Activated CD4-positive, alpha-beta T cell treated with anti-CD3 and anti-CD28 coated beads, Interleukin-2, Interleukin-4, amounts not matched to agents 100 ng/mL and 50 ng/mL, durations not matched to agents 16 hours and 8 hours (primary cell): ENCODE data around the gene ZBTB7C.
"Not testable (repeated sequence)": the region's sequence is repeated elsewhere in the genome, so short reads cannot be mapped to it uniquely, and the experiment has no call there.

Experiments used
- DNase-seq: peaks from one replicate; pipeline ENCODE4 v3.0.0-alpha.2; 2020; ENCODE audit warnings: low spot score

The ZBTB7C gene

DNA sequence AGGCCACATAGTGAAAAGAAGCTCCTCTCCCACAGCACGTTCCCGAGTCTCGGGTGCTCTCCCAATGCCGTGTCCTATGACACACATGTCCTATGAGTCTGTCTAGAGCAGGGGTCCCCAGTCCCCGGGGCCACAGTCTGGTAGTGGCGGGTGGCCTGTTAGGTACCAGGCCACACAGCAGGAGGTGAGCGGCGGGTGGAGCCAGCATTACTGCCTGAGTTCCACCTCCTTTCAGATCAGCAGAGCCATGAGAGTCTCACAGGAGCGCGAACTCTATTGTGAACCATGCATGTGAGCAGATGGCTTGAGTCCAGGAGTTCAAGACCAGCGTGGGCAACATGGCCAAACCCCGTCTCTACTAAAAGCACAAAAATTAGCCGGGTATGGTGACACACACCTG is 112.6 kb downstream of the ZBTB7C start:
- no peak for DNase-seq

DNA sequence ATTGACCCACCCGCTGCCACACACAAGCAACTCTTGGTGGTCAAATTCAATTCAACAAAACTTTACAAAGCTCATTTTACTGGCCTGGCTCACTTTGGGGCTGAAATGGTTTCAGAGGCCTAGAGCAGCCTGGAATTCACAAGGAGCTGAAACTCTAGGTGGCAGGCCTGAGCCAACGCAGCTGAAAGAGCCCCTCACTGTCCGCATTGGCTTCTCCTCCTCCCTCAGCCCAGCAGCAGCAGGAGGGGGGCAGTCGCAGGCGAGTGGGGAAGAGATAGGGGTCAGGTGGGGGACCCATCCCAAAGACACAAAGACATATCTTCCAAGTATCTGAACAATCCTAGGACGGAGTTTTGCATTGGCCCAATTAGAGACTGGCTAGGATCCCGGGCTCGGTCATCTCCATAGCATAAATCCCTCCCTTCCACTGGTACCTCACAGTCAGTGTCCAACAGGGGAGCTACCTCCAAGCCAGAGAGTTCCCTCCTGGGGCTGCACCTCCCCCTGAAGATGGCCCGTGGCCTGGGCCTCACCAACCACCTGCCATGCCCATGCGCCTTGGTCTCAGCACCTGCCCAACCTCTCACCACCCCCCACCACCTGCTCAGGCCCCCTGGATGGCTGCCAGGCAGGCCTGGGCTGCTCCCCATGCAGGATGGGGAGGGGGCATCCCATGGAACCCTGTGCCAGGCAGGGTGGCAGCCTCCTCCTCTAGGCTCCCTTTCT is 113.4 kb downstream of the ZBTB7C start:
- no peak for DNase-seq

DNA sequence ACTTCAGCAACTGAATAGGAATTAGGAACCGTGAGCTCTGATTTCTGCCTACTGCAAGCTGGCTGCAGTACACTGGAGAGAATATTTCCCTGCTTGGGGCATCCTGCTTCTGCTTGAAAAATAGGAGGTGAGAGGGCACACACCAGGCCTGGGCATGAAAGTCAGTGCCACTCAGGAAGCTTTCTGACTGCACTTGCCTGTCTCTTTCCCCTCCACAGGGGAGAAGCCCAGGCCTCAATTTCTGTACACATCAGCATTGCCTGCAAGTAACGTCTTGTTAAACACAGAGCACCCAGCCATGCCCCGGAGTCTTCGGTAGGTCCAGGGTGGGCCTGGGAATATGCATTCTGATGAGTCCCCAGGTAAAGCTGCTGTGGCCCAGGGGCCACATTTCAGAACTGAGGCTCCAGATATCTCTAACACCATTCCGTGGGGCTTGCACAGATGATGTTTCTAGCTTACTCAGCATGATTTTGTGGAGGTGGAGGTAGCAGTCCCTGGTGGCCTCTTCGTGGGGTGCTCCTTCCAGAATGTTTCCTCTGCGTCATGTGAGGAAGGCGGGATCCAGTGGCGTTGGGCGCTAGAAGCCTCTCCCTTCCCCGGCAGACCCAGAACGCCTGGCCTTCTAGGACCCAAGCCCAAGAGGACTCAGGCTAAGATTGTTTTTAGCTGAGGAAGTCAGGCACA is 114.1 kb downstream of the ZBTB7C start:
- DNase-seq, result no peak

DNA sequence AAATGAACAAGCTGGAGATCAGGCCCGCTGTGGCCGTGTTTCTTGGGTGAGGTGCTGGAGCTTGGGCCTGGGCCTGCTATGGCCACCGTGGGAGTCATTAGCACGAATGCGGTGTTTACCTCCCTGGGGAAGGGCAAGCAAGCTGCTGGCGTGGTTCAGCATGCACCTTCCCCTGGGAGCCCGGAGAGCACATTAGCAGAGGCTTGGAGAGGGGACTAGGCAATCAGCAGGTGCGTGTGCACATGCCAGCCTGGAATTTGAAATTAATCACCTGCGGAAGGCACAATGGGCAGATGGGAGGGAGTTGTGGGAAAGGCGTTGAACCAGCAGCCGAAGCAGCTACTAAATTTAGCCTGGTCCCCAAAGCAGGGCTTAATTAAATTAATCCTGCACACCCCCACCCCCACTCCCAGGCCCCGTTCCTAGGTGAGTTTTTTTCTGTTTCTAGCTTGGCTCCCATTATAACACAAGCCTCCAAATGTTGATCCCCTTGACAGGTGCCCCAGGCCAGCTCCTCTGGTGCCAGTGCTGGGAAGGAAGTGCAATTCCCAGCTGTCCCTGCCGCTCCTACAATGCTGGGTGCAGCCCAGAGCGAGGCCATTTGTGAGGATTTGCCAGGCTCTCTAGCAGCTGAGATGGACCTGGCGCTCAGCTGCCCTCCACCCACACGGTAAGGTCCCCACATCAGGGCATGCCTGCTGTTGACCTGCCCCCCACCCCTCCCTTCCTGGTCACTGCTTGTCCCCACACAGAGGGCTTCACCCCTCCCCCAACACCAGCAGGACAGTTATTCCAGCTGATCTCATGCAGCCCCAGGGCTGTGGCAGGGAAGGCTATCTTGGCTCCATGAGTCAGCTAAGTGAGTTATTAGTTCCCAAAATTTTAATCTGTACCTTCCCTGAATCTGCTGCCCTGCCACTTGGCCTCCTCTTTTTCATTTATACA is 115.0 kb downstream of the ZBTB7C start:
- DNase-seq, result no peak

DNA sequence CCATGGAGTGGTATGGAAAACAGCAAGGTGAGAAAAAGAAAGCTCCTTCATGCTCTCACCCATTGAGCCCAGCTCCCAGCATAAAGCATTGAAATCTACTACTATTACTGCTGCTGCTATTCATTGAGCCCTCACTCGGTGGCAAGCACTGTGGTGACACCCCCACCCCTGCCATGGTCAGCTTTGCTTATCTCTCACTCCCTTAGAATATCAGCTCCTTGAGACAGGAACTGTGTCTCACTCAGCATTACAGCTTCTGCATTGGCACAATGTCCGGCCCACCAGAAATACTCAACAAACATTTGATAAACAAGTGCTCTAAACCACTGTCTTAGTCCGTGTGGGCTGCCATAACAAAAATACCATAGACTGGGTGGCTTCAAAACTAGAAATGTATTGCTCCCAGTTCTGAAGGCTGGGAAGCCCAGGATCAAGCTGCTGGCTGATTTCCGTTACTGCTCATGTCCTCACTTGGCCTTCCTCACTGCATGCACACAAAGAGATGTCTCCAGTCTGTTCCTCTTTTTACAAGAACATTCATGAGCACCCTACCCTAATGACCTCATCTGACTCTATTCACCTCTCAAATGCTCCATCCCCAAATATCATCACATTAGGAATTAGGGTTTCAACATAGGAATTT is 116.3 kb downstream of the ZBTB7C start:
- DNase-seq, result no peak

DNA sequence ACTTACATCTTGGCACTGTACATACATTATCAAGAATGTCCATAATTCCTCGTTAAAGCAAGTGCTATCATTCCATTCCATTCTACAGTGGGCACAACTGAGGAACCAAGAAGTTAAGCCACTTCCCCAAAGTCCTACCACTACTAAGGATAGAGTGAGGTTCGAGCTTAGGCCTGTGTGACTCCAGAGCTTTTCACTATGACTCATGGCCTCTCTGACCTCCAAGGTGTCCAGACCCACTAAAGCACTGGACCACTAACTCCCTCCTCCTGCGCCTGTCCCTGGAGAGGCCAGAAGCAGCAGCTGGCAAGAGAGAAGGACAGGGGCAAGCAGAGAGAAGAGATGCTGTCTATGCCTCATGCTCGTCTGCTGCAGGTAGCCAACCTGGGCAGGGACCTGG is 117.0 kb downstream of the ZBTB7C start:
- DNase-seq, result no peak

DNA sequence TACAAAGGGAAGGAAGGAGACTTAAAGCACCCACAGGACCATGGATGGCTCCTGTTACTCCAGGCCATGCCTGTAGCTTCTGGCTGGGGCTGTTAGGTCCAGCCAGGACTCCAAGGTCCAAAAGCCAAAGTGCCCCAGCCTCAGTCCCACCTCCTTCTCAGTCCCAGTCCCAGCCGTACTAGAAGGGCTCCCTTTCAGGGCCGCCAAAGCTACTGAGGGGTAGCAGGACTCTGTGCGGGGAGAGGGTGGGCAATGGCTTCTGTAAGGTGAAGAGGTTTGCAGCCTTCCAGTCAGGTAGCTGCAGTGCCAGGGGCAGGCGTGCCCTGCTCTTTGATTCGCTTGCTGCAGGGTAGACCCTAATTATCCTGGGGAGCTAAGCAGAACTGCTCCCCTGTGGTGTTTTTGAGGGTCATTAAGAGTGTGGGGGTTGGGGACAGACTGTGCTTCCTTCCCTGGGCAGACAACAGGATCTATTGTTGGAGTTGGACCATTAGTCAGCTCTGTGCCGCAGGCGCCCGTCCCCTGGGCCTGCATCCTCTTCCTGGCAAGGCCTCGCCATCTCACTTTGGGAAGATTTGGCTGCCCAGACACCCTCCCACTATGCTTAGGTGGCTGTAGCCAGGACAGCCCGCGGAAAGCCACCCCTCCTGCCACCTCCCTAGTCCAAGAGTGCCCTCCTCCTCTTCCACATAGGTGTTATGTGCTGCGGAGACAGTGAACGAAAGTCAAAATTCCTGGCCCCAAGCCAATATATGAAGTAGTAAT is 118.8 kb downstream of the ZBTB7C start:
- DNase-seq, result no peak

DNA sequence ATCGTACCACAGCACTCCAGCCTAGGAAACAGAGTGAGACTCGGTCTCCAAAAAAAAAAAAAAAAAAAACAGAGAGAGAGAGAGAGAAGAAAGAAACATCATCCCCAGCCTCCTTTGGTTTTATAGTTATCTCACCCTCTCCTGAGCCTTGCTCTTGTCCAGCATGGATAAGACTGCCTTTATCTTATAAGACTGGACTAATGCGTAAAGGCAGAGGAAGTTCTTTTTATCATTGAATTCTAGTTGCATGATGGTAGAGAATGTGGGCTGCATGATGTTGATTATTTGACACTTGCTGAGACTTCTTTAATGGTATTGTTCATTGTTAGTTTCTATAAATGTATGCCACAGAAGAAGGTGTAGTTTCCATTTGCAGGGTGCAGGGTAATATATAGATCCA is 124.4 kb downstream of the ZBTB7C start:
- no peak for DNase-seq

DNA sequence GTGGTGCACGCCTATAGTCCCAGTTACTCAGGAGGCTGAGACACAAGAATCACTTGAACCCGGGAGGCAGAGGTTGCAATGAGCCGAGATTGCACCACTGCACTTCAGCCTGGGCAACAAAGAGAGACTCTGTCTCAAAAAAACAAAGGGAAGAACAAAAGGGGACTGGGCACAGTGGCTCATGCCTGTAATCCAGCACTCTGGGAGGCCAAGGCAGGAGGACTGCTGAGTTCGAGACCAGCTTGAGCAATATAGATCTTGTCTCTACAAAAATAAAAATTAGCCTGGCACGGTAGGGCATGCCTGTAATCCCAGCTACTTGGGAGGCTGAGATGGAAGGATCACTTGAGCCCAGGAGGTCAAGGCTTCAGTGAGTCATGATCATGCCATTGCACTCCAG is 125.2 kb downstream of the ZBTB7C start:
- DNase-seq, result not testable (repeated sequence)

DNA sequence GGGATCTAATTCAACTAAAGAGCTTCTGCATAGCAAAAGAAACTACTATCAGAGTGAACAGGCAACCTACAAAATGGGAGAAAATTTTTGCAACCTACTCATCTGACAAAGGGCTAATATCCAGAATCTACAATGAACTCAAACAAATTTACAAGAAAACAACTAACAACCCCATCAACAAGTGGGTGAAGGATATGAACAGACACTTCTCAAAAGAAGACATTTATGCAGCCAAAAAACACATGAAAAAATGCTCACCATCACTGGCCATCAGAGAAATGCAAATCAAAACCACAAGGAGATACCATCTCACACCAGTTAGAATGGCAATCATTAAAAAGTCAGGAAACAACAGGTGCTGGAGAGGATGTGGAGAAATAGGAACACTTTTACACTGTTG is 127.7 kb downstream of the ZBTB7C start:
- not testable (repeated sequence) for DNase-seq

DNA sequence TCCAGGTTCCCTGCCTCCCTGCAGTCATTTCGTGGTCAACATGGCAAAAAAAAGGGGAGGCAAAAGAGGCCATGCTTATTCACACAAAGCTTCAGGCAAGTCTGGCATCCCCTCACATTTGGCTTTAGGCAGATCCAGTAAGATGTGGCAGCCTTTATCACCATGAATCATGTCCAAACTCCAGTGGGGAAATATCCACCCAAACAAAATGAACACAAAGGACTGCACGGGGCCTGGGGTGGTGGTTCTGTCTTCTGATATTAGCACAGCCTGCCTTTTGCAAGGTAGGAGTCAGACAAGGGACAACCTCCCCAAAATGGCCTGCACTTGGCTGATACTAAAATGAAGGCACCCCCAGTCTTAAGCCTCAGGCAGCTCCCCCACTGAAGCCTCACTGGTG is 129.9 kb downstream of the ZBTB7C start:
- no peak for DNase-seq

DNA sequence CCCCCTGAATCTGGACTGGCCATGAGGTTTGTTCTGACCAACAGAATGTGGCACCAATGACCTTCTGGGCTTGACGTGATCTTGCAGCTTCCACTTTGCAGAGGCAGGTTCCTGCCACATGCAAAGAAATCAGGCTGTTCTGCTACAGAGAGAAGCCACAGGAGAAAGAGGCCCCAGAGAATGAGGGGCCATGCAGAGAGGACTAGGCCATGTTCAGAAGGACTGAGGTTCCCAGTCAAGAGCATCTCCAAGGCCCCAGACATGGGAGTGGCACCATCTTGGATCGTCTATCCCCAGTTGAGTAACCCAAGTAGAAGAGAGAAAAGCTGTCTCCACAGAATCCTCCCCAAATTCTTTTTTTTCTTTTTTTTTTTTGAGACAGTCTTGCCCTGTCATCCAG is 131.1 kb downstream of the ZBTB7C start:
- no peak for DNase-seq

DNA sequence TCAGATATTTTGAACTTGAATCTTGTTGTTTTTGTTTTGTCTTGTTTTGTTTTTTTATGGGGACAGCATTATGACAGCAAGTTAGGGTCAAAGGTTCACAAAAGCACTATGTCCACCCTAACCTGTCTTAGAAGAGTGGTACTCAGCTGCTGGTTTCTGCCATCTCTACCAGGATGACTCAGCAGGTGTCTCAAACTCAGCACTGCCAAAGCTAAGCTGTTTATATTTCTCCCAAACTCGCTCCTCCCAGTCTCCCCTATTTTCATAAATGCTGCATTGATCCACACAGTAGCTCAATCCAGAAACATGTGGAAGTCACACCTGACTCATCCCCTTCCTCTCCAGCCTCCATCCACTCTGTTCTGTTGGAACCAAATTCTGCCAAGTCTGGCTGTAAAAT is 134.9 kb downstream of the ZBTB7C start:
- DNase-seq, result no peak

DNA sequence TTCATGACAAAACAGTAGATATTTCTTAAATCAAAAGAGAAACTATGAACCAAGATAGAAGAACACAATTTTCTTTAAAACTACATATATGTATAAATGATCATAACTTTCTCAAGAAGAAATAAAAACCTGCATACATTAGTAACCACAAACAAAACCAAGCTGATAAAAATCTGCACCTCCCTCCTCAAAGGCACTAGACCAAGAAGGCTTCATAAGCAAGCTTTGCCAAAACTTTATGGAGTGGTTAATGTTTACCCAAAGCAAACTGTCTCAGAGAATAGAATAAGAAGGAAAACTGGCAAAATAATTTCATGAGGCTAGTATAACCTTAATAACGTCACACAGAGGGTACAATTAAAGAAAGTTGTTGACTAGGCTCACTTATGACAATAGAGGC is 138.3 kb downstream of the ZBTB7C start:
- no peak for DNase-seq

DNA sequence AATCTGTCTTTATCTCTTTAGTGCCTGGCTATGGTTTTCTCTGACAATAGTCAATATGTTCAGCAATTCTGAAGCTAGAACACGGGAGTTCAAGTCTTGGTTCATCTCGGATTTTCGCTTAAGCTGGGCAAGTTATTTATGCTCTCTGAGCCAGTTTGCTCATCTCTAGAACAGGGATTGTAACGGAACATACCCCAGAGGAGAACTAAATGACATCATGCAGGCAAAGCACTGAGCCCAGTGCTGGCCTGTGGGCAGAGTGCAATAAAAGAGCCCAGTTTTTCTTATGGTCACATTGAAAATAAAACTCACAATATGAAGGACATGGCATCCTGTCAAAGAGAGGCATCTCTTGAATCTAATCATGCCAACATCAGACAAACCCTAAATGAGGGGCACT is 143.9 kb downstream of the ZBTB7C start:
- no peak for DNase-seq

DNA sequence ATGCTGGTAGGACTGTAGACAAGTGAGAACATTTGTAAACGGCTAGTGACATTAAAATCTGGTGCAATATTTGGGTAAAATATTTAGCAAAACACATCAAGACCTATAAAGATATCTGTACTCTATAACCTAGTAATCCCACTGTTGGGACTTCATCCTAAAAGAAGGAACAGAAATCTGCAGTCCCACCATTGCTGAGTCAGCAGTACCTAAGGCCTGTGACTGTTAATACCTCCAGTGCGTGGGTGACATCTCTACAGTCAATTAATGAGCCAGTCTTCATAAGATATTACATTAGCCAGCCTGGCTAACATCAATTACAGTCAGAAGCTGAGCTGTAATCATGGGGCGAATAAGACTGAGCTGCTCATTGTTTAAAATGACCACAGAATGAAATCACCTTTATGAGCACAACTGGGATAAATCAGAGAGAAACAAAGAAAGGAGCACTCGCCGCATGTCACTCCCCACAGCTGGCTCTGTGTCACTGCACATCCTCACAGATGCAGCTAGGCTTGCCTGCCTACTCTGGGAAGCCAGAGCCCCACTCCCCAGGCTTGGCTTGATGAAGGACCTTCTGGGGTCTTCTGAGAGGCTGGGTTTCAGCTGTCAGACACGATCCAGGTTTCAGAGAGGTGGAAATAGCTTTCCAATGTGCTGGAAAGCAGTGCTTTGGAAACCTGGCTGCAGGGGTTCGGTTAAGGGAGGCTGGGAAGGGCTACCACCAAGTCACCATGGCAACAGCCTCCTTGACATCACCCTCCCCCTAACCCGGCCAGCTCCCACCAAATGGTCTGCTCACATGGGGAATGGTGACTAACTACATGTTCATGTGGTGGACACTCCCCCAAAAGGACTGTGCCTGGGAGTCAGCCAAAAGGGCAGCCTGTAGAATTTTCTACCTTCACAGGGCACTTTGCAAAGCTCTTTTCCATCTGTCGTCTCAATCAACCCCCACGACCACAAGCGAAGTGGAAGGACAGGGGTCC is 145.0 kb downstream of the ZBTB7C start:
- no peak for DNase-seq

DNA sequence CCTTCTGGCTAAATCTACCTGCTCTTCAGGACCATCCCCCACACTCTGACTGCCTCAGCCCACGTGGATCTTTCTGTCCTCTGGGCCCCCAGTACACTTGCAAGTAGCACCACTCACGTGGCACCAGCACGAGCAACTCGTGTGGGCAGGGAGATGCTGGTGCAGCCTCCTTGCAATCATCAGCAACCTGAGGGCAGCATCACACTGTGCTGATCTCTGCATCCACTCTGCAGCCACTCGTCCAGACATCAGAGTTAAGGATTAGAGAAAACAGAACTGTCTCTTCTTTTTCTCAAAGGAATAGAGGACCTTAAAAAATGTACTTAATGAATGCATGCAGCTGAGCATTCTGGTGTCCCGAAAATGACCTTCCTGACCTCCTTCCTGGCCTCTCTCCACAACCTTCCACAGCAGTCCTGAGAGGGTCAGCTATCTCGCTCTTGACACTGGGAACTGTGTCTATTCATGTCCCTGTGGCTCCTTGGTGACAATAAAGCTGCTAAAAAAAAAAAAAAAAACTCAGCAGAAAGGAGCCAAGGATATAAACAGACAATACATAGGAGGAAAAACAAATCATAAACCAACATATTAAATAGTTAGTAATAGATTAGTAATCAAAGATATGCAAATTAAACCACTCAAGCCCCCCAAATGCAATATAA is 145.9 kb downstream of the ZBTB7C start:
- no peak for DNase-seq

DNA sequence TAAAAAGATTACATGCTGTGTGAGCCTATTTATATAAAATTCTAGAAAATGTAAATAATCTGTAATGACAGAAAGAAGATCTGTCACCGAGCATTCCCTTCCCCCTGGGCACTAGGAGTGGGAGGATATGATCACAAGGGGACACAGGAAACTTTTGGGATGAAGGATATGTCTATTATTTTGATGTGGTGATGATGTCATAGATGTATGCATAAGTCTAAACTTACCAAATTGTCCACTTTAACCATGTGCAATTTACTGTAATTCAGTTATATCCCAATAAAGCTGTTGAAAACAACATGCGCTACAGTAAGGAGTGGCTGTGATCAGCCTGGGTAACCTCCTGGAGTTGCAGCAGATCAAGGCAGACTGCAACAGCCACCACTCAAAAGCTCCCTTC is 148.9 kb downstream of the ZBTB7C start:
- DNase-seq, result no peak

DNA sequence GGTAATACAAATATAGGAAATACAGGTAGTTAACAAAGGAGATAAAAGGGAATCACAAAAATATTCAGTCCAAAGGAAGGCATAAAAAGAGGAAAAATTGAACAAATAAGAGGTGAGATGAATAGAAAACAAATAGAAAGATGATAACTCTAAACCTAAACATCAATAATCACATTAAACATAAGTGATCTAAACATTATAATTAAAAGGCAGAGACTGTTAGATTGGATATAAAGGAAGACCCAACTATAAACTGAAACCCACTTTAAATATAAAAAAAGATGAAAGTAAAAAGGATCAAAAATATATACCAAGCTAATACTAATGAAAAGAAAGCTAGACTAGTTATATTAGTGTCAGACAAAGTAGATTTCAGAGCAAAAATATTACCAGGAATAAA is 152.3 kb downstream of the ZBTB7C start:
- no peak for DNase-seq
